GM19035 (cell line): Measurements from ENCODE around the gene BBS1.
A peak's percentile ranks its signal among the peaks of the same experiment; 100 is the strongest.

Experiments used
- ATAC-seq: cut with Tn5 transposase; IDR thresholded peaks from one replicate; pipeline ENCODE4 v1.9.1; 2021; ENCODE audit not compliant: unreplicated experiment

BBS1 gene

DNA sequence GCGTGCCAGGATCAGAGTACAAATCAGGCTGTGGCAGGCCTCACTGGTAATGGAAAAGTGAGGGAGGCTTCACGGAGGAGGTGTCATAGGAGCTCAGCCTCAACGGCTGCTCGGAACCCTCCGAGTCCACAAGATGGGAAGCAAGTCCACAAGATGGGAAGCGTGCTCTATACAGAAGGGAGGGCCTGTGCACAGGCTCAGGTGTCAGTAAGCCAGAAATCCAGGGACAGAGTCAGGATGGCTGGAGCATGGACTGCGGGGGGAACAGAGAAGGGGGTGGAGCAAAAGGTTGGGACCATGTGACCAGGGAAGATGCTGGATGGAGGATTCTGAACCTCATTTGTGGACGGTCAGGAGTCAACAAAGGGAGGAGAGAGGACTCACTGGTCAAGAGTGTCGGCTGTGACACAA lies 33.6 kb upstream of the BBS1 start:
- ATAC-seq: no peak

- ATAC-seq: no peak
These were observed 32.9 kb upstream of the BBS1 start for GRCh38 chr11:66477263-66478201.

DNA sequence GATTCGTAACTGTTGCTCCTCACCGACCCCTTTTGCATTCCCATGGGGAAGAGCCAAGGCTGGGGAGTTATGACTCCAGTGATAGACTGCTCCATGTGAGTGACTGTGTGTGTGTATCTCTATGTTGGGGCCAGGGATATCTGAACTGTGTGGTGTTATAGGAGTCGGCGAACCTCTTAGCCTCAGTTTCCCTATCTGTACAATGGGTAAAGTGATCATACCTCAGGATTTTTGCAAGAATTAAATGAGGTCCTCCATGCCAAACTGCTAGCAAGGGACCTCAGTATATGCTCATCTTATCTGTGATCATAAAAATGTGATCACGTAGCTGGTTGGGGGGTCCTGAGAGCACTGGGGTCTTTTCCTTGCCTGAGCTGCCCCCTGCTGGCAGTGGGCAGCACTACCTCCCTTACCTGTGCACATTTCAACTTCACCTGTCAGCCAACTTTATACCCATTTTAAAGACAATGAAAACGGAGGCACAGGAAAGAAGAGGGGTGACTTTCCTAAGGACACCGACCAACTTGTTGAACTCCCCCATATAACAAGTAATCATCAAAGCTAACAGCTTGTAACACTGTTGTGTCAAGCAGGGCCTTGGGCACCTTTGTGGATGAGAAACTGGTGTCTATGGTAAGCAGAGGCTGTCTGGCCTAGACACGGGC lies 31.6 kb upstream of the BBS1 start:
- ATAC-seq: no peak

DNA sequence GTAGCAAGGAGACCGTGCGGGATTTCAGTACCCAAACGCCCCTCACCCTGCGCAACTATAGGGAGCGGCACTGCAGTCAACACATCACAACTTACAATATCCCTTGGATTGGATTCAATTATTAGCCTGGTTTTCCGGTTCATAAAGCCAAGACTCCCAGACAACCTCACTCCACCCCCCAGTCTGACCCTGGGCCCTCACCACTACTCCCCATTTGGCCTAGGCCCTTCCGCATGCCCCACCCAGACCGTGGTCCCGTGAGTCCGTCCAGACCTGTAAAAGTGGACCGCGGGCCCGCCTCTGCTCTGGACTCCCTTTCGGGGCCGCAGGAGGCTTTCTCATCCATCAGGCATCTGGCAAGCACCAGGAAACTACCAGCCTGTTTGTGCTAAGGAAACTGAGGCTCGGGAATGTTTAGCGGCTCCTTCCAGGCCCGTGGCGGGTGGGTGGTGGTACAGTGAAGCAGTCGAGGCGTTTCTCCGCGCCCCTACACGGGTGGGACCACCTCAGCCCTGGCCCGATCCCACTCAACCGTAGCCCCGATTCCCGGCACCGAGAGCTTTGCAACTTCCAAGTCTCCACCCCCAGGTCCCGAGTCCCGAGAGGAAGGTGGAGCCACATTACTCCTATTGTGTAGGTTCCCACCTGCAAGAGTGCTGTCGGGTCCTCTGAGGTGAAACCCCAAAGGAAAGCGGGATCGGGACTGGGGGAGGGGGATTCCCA lies 30.9 kb upstream of the BBS1 start:
- no peak for ATAC-seq

GRCh38 chr11:66480117-66480938 lies 30.1 kb upstream of the BBS1 start, which contains the start of gene DPP3:
Gene DPP3 (plus strand): TSS chr11:66480434. CDS start chr11:66482201, 1,767 bp downstream.
- peak; percentile 88 for ATAC-seq

DNA sequence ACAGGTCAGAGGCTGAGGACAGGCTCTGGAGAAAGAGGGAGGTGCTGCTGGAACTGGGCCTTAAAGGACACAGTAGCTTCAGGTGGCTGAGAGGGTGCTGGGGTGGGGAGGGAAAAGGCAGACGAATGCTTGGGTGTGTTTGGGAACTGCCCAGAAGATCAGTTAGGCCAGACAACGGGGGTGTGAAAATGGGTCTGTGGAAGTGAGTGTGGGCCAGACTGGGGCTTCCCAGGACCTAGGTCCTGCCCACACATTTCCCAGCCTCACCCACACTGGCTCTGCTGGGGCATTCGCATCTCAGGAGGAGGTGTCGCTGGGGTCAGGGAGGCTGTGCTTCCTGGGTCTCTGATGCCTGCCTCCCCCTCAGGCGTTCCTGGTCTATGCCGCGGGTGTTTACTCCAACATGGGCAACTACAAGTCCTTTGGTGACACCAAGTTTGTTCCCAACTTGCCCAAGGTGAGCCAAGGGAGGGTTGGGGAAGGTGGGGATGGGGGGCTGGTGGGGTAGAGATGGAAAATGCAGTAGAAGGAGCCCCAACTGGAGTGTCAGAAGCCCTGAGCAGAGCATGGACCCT lies 25.5 kb upstream of the BBS1 start:
- no peak for ATAC-seq

DNA sequence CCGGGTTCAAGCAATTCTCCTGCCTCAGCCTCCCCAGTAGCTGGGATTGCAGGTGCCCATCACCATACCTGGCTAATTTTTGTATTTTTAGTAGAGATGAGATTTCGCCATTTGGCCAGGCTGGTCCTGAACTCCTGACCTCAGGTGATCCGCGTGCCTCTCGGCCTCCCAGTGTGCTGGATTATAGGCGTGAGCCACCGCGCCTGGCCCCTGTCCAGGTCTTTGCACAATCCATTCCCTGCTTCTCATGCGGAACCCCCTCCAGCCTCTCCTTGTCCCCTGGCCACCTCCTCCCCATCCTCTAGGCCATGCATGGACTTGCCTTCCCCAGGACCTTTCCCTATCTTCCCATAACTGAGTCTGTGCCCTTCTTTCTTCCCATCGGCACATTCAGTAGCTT lies 21.5 kb upstream of the BBS1 start:
- no peak for ATAC-seq

GRCh38 chr11:66489636-66490035 lies 20.8 kb upstream of the BBS1 start:
- ATAC-seq: no peak

- no peak for ATAC-seq
These were observed 19.0 kb upstream of the BBS1 start for GRCh38 chr11:66491315-66491935.

DNA sequence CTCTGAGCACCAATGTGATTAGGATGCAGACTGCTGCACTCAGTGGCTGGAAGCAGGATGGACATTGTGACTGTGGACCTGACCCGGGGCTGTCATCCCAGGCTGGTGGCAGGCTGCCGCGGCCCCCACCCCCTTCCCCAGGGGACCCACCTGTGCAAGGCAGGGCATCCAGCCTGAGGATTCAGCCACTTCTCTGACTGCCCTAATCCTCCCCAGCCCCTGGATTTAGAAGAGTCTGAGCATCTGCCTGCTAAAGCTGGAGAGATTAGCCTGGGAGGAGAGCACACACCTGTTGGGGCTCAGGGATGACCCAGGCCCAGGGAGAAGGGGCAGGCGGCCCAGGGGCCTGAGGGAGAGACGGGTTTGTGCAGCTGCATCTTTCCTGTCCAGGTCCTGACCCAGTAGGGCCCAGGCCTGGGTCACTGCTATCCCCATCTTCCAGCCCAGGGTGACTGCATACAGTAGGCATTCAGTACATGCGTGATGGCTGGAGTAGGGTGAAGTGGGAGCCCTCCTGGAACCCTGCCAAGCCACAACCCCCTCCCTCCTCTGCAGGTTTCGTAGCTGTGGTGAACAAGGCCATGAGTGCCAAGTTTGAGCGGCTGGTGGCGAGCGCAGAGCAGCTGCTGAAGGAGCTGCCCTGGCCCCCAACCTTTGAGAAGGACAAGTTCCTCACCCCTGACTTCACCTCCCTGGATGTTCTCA lies 18.1 kb upstream of the BBS1 start:
- no peak for ATAC-seq

DNA sequence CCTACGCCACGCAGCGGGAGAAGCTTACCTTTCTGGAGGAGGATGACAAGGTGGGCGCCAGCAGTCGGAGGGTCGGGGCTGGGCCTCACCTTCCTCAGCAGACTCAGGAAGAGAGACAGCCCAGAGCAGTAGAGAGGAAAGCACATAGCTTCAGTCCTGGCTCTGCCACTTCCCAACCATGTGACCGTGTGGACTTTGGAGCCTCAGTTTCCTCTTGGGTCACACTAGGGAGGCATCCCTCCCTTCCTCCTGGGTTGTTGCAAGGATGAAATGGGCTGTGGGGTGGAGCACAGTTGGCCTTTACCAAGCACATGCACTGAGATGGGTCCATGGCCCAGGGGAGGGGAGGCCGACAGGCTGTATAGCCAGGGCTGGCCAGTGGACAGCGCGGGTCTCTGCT lies 17.3 kb upstream of the BBS1 start:
- no peak for ATAC-seq

- no peak for ATAC-seq
These were observed 16.0 kb upstream of the BBS1 start for GRCh38 chr11:66494458-66494857.

DNA sequence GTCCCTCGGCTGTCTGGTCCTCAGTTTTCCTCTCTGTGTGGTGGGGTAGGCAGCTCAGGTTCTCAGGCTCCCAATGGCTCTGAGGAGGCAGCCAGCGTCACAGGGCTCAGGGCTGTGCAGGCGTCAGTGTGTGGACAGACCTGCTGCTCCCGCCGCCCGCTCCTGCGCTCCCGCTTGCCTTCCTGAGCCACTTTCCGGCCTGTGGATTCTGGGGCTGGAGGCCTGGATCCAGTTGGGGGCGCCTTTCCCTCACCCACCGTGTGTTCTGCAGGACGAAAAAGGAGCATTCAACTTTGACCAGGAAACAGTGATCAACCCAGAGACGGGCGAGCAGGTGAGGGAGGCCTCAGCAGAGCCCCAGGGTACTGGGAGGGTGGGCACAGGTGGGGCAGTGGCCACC lies 15.5 kb upstream of the BBS1 start:
- no peak for ATAC-seq

GRCh38 chr11:66495401-66495854 lies 15.0 kb upstream of the BBS1 start:
- ATAC-seq: no peak

DNA sequence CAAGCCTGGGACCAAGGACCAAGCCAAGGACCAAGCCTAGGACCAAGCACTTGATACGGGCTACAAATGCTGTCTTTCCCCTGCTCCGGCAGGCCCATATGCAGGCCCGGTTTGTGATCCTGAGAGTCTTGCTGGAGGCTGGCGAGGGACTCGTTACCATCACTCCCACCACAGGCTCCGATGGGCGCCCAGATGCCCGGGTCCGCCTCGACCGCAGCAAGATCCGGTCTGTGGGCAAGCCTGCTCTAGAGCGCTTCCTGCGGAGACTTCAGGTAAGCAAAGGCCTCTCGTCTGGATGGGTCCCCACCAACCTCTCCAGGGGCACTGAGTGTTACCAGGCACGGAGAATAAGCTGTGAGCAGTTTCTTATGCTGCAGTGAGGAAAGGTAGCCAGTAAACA lies 13.2 kb upstream of the BBS1 start:
- no peak for ATAC-seq

DNA sequence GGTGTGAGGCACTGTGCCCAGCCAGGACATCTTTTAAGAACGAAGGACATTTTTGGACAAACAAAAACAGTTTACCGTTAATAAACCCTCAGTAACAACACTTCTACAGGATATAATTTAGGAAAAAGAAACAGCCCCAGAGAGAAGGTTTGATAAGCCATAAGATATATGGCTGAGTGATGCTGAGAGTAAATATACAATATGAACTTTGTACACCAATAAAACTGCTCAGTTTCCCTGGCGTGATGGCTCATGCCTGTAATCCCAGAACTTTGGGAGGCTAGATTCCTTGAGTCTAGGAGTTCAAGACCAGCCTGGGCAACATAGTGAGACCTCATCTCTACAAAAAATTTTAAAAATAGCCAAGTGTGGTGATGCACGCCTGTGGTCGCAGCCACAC lies 11.9 kb upstream of the BBS1 start:
- no peak for ATAC-seq

GRCh38 chr11:66505276-66505816 lies 5.1 kb upstream of the BBS1 start:
- no peak for ATAC-seq

DNA sequence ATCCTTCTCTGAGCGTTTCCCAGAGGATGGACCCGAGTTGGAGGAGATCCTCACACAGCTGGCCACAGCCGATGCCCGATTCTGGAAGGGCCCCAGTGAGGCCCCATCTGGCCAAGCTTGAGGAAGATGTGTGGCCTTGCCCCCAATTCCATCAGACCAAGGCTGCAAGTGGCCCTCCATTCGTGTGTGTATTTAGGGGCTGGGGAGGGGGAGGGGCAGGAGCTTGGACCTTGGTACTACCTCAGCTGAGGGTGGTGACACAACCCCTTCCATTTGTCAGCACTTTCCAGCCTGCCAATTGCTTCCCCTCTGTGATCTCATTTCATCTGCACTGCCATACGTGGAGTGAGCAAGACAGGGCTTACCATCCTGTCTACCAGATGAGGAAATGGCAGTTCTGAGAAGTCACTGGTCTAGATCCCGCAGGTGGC lies 1.3 kb upstream of the BBS1 start:
- no peak for ATAC-seq

DNA sequence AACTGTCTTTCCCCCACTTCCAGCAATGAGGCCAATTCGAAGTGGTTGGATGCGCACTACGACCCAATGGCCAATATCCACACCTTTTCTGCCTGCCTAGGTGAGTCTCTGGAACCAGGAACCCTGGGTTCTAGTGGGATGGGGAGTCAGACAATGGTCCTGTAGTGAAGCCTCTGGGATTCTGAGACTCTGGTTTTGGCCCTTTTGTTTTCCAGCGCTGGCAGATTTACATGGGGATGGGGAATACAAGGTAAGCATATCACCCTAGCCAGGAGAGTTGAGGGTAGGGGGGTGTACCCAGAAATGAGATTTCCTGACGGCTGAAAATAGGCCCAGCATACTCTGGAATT lies 530 bp downstream of the BBS1 start:
- ATAC-seq: no peak
